ENCODE results near the gene LINGO4. TPM values are rescaled to one million over a fixed set of nuclear protein-coding genes. Genes with fewer than 3 reads are reported as not detected.

LINGO4 gene
- total and polyA plus RNA-seq, 2 of the 13 experiments (the other 11 are each of a cell fraction or from before 2014, with no cell fraction given): 0.02 to 0.05 TPM

DNA sequence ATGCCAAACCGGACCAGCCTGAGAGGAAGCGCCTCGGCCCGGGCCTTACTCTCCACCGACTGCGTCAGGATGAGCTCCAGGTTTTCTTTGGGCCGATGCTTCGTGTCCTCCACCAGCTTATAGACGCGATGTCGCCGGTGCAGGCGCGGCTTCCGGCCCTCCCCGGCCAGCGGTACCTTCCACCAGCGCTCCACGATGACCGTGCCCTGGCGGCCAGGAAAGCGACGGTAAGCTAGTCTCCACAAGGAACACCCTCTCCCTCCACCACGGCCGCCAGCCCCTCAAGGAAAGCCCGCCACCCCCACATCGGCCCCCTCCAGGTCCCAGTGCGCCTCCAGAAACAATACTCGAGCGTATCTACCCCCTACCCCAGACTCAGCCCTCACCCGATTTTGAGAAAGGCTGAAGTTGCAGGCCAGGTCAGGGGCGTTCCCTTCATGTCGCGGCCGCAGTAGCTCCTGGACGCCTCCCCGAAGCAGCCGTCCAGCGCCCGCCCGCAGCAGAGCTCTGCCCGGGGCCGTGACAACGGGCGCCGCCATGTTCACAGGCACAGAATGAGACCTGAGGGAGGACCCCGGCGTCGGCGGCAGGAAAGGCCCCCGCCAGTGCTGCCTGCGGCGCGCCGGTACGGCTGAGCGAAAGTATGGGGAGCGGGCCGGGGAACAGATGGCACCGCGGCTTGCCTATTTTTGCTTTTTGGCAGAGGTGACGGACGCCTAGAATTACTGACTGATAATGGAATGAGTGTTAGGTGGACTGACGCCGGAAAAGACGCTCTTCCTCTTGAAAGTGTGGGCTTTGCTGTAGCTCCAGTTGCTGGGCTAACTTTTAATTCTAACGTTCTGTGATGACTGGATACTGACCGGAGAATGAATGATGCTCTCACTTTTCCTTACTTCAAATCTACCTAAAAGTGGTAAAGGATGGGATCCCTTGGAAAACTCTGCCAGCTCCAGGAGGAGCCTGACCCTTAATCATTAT is 42.0 kb downstream of the LINGO4 start, which contains the start of gene MRPL9 (continued):
- TF ChIP-seq ZSCAN29 (CRISPR knock-in tag; conservative IDR thresholded peaks at IDR 0.05): no peak
- TF ChIP-seq, protein P1, sequence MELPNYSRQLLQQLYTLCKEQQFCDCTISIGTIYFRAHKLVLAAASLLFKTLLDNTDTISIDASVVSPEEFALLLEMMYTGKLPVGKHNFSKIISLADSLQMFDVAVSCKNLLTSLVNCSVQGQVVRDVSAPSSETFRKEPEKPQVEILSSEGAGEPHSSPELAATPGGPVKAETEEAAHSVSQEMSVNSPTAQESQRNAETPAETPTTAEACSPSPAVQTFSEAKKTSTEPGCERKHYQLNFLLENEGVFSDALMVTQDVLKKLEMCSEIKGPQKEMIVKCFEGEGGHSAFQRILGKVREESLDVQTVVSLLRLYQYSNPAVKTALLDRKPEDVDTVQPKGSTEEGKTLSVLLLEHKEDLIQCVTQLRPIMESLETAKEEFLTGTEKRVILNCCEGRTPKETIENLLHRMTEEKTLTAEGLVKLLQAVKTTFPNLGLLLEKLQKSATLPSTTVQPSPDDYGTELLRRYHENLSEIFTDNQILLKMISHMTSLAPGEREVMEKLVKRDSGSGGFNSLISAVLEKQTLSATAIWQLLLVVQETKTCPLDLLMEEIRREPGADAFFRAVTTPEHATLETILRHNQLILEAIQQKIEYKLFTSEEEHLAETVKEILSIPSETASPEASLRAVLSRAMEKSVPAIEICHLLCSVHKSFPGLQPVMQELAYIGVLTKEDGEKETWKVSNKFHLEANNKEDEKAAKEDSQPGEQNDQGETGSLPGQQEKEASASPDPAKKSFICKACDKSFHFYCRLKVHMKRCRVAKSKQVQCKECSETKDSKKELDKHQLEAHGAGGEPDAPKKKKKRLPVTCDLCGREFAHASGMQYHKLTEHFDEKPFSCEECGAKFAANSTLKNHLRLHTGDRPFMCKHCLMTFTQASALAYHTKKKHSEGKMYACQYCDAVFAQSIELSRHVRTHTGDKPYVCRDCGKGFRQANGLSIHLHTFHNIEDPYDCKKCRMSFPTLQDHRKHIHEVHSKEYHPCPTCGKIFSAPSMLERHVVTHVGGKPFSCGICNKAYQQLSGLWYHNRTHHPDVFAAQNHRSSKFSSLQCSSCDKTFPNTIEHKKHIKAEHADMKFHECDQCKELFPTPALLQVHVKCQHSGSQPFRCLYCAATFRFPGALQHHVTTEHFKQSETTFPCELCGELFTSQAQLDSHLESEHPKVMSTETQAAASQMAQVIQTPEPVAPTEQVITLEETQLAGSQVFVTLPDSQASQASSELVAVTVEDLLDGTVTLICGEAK (IDR thresholded peaks at IDR 0.05): no peak
- TF ChIP-seq, protein P1 (CRISPR knock-in tag; IDR thresholded peaks at IDR 0.05): peak; percentile 83
- TF ChIP-seq RCOR2 (CRISPR knock-in tag; IDR thresholded peaks at IDR 0.05): no peak
- TF ChIP-seq, protein P2, sequence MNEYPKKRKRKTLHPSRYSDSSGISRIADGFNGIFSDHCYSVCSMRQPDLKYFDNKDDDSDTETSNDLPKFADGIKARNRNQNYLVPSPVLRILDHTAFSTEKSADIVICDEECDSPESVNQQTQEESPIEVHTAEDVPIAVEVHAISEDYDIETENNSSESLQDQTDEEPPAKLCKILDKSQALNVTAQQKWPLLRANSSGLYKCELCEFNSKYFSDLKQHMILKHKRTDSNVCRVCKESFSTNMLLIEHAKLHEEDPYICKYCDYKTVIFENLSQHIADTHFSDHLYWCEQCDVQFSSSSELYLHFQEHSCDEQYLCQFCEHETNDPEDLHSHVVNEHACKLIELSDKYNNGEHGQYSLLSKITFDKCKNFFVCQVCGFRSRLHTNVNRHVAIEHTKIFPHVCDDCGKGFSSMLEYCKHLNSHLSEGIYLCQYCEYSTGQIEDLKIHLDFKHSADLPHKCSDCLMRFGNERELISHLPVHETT (CRISPR knock-in tag; conservative IDR thresholded peaks at IDR 0.05): no peak; the same call in 1 of the 2 replicates
- TF ChIP-seq KLF12 (CRISPR knock-in tag; IDR thresholded peaks at IDR 0.05; ENCODE audit: borderline replicate concordance): 0 out of 2 replicates have a peak, but pooled peaks have one; percentile 67
- no peak for TF ChIP-seq ZNF101 (CRISPR knock-in tag; IDR thresholded peaks at IDR 0.05; ENCODE audit: borderline replicate concordance, low read depth)
- TF ChIP-seq, protein P3, sequence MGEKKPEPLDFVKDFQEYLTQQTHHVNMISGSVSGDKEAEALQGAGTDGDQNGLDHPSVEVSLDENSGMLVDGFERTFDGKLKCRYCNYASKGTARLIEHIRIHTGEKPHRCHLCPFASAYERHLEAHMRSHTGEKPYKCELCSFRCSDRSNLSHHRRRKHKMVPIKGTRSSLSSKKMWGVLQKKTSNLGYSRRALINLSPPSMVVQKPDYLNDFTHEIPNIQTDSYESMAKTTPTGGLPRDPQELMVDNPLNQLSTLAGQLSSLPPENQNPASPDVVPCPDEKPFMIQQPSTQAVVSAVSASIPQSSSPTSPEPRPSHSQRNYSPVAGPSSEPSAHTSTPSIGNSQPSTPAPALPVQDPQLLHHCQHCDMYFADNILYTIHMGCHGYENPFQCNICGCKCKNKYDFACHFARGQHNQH (CRISPR knock-in tag; IDR thresholded peaks at IDR 0.05): peak; percentile 54
- peak; percentile 48; the same call in 1 of the 2 replicates for TF ChIP-seq ZNF44 (CRISPR knock-in tag; IDR thresholded peaks at IDR 0.05)
- TF ChIP-seq RAD51 (IDR thresholded peaks at IDR 0.05; ENCODE audit: borderline replicate concordance): no peak
- TF ChIP-seq HNF4A (CRISPR knock-in tag; IDR thresholded peaks at IDR 0.05): peak; percentile 35; the same call in 1 of the 2 replicates
- peak; percentile 94 for TF ChIP-seq KMT2A (CRISPR knock-in tag; IDR thresholded peaks at IDR 0.05)
- no peak for TF ChIP-seq ZNF589 (CRISPR knock-in tag; conservative IDR thresholded peaks at IDR 0.05)
- no peak for TF ChIP-seq RBAK (CRISPR knock-in tag; IDR thresholded peaks at IDR 0.05)
- no peak for TF ChIP-seq NR2F1 (CRISPR knock-in tag; IDR thresholded peaks at IDR 0.05)
- no peak for TF ChIP-seq NPAS2 (CRISPR knock-in tag; IDR thresholded peaks at IDR 0.05; ENCODE audit: borderline replicate concordance)
- peak; percentile 90 for TF ChIP-seq ZNF274 (CRISPR knock-in tag; IDR thresholded peaks at IDR 0.05)
- TF ChIP-seq MTF2 (CRISPR knock-in tag; IDR thresholded peaks at IDR 0.05; ENCODE audit: borderline replicate concordance): no peak

Data from HepG2 (cell line).